Skeletal muscle tissue (tissue), 4 donors: ENCODE data around the gene SECTM1. TPM values are rescaled to one million over a fixed set of nuclear protein-coding genes. Genes with fewer than 3 reads are reported as not detected.
A peak's percentile ranks its signal among the peaks of the same experiment; 100 is the strongest.

Source experiments
- H3K27ac ChIP-seq: one replicate; pipeline ENCODE4 v1.7.0; 2013; ENCODE audit warnings: mild to moderate bottlenecking, low read depth, low read length, inconsistent platforms
- H3K27me3 ChIP-seq, 3 donors: one replicate each; pipeline ENCODE4 v1.7.0; 2013; ENCODE audit warnings: low read length in 3 of 3; ENCODE audit not compliant: control insufficient read depth in 3 of 3, insufficient read depth in 3 of 3
- H3K36me3 ChIP-seq, 3 donors: one replicate each; pipeline ENCODE4 v1.7.0; 2013; ENCODE audit warnings: low read length in 3 of 3; ENCODE audit not compliant: control insufficient read depth in 3 of 3, insufficient read depth in 3 of 3
- H3K4me1 ChIP-seq, 3 donors: one replicate each; pipeline ENCODE4 v1.7.0; 2013; ENCODE audit warnings: low read length in 3 of 3, mild to moderate bottlenecking in 3 of 3; ENCODE audit not compliant: control insufficient read depth in 3 of 3, insufficient read depth in 3 of 3
- H3K4me3 ChIP-seq, 3 donors: one replicate each; pipeline ENCODE4 v1.7.0; 2013; ENCODE audit warnings: low read length in 3 of 3
- H3K9ac ChIP-seq, 3 donors: one replicate each; pipeline ENCODE4 v1.7.0; 2013; ENCODE audit warnings: low read length in 3 of 3, mild to moderate bottlenecking in 3 of 3, moderate library complexity in 2 of 3, low read depth in 1 of 3
- H3K9me3 ChIP-seq, 3 donors: one replicate each; pipeline ENCODE4 v1.7.0; 2013; ENCODE audit warnings: low read length in 3 of 3; ENCODE audit not compliant: control insufficient read depth in 3 of 3
- total RNA-seq: library from RNA; depleted of rRNA; stranded (reverse); fragments of >200 nt; gene quantifications from one replicate; pipeline ENCODE4 v1.2.3, GENCODE V29; 2014
- donor health status: Osteomylitis.

SECTM1 gene
- total RNA-seq, 1 donor from 2014 or later: 13.0 TPM

GRCh38 chr17:82287013-82287867 lies 46.3 kb downstream of the SECTM1 start:
- Histone ChIP-seq H3K4me3 (no peak overlapping the region), H3K27ac (peak overlapping the region; percentile 32), H3K36me3 (no peaks in the 10 kb centered on the region), H3K4me1 (peaks cover 20 to 39% (median 30%) of the 10 kb centered on the region in 3 donors), H3K9ac (peak overlapping the region in 1 of 3 donors; percentile 60), H3K27me3 (no peaks in the 10 kb centered on the region), H3K9me3 (no peaks in the 10 kb centered on the region)

GRCh38 chr17:82285141-82285540 lies 48.4 kb downstream of the SECTM1 start:
- H3K27ac ChIP-seq: no peak overlapping the region
- no peaks in the 10 kb centered on the region for H3K9me3 ChIP-seq
- H3K9ac ChIP-seq: peak overlapping the region in 1 of 3 donors; percentile 8
- peaks cover 15 to 31% (median 30%) of the 10 kb centered on the region in 3 donors for H3K4me1 ChIP-seq
- no peak overlapping the region for H3K4me3 ChIP-seq
- H3K36me3 ChIP-seq: no peaks in the 10 kb centered on the region
- peaks cover 0 to 8% (median 6%) of the 10 kb centered on the region in 3 donors for H3K27me3 ChIP-seq

- H3K9ac ChIP-seq: peak overlapping the region in 1 of 3 donors; percentile 8
- H3K4me1 ChIP-seq: peaks cover 8 to 23% (median 19%) of the 10 kb centered on the region in 3 donors
- no peaks in the 10 kb centered on the region for H3K36me3 ChIP-seq
- H3K27me3 ChIP-seq: peaks cover 0 to 8% (median 6%) of the 10 kb centered on the region in 3 donors
- H3K9me3 ChIP-seq: no peaks in the 10 kb centered on the region
- H3K4me3 ChIP-seq: no peak overlapping the region
- H3K27ac ChIP-seq: no peak overlapping the region
Measured at GRCh38 chr17:82283208-82283749, 50.3 kb downstream of the SECTM1 start.

- H3K27ac ChIP-seq: no peak overlapping the region
- H3K36me3 ChIP-seq: peaks cover 0 to 5% (median 0%) of the 10 kb centered on the region in 3 donors
- peaks cover 0 to 8% (median 6%) of the 10 kb centered on the region in 3 donors for H3K27me3 ChIP-seq
- peak overlapping the region in 1 of 3 donors; percentile 33 for H3K9ac ChIP-seq
- peaks cover 2 to 16% (median 11%) of the 10 kb centered on the region in 3 donors for H3K4me1 ChIP-seq
- H3K4me3 ChIP-seq: no peak overlapping the region
- H3K9me3 ChIP-seq: no peaks in the 10 kb centered on the region
Measured at GRCh38 chr17:82282239-82283207, 51.0 kb downstream of the SECTM1 start.

GRCh38 chr17:82281502-82282238 lies 51.9 kb downstream of the SECTM1 start:
- Histone ChIP-seq H3K27ac (no peak overlapping the region), H3K9ac (peak overlapping the region in 1 of 3 donors; percentile 16), H3K4me1 (peaks cover 2 to 15% (median 6%) of the 10 kb centered on the region in 3 donors), H3K36me3 (peaks cover 0 to 5% (median 0%) of the 10 kb centered on the region in 3 donors), H3K4me3 (no peak overlapping the region), H3K9me3 (no peaks in the 10 kb centered on the region), H3K27me3 (peaks cover 0 to 8% (median 6%) of the 10 kb centered on the region in 3 donors)

GRCh38 chr17:82281076-82281475 lies 52.5 kb downstream of the SECTM1 start:
- H3K36me3 ChIP-seq: peaks cover 0 to 5% (median 0%) of the 10 kb centered on the region in 3 donors
- peaks cover 0 to 8% (median 6%) of the 10 kb centered on the region in 3 donors for H3K27me3 ChIP-seq
- H3K4me3 ChIP-seq: no peak overlapping the region
- no peak overlapping the region for H3K9ac ChIP-seq
- no peak overlapping the region for H3K27ac ChIP-seq
- peaks cover 2 to 15% (median 6%) of the 10 kb centered on the region in 3 donors for H3K4me1 ChIP-seq
- H3K9me3 ChIP-seq: no peaks in the 10 kb centered on the region

- Histone ChIP-seq H3K36me3 (peaks cover 0 to 5% (median 0%) of the 10 kb centered on the region in 3 donors), H3K4me3 (no peak overlapping the region), H3K27ac (no peak overlapping the region), H3K9ac (no peak overlapping the region), H3K9me3 (no peaks in the 10 kb centered on the region), H3K27me3 (peaks cover 0 to 8% (median 6%) of the 10 kb centered on the region in 3 donors), H3K4me1 (peaks cover 2 to 15% (median 6%) of the 10 kb centered on the region in 3 donors)
Measured at GRCh38 chr17:82280537-82280936, 53.0 kb downstream of the SECTM1 start.

- no peak overlapping the region for H3K9ac ChIP-seq
- no peaks in the 10 kb centered on the region for H3K9me3 ChIP-seq
- H3K4me3 ChIP-seq: no peak overlapping the region
- peaks cover 7 to 21% (median 12%) of the 10 kb centered on the region in 3 donors for H3K4me1 ChIP-seq
- H3K27ac ChIP-seq: no peak overlapping the region
- H3K27me3 ChIP-seq: peaks cover 0 to 8% (median 6%) of the 10 kb centered on the region in 3 donors
- H3K36me3 ChIP-seq: peaks cover 0 to 5% (median 0%) of the 10 kb centered on the region in 3 donors
Measured at GRCh38 chr17:82278786-82279391, 54.7 kb downstream of the SECTM1 start.
